ENCODE results near the gene COA1. TPM values are rescaled to one million over a fixed set of nuclear protein-coding genes. Genes with fewer than 3 reads are reported as not detected.

COA1 gene
- total RNA-seq, 6 experiments from 2014 or later = 52.5 to 61.5 (median 57.3) TPM

GRCh38 chr7:43756368-43757072, 27.2 kb upstream of the COA1 start:
- peak overlapping the region; percentile 68 for H3K27ac Mint-ChIP-seq

GRCh38 chr7:43754596-43754995, 25.3 kb upstream of the COA1 start:
- DNase-seq = no peak
- TF ChIP-seq CTCF (IDR thresholded peaks at IDR 0.05) = no peak
- Mint-ChIP-seq H3K36me3 (ENCODE audit: low read depth) (no peaks in the 10 kb centered on the region), H3K4me1 (ENCODE audit: low read depth) (peaks cover 27% of the 10 kb centered on the region), H3K9me3 (no peaks in the 10 kb centered on the region), H3K27me3 (ENCODE audit: insufficient read depth) (peaks cover 15% of the 10 kb centered on the region), H3K4me3 (no peak overlapping the region), H3K27ac (no peak overlapping the region)

More at GRCh38 chr7:43756368-43757072, 27.2 kb upstream of the COA1 start:
- H3K27me3 Mint-ChIP-seq (ENCODE audit: insufficient read depth) = peaks cover 9% of the 10 kb centered on the region; the same call in 1 of the 2 replicates
- no peaks in the 10 kb centered on the region for H3K36me3 Mint-ChIP-seq (ENCODE audit: low read depth)
- DNase-seq = peak; percentile 70
- no peaks in the 10 kb centered on the region for H3K9me3 Mint-ChIP-seq
- peak overlapping the region; percentile 48 for H3K4me3 Mint-ChIP-seq
- H3K4me1 Mint-ChIP-seq (ENCODE audit: low read depth) = peaks cover 28% of the 10 kb centered on the region
- TF ChIP-seq CTCF (IDR thresholded peaks at IDR 0.05) = no peak

- Mint-ChIP-seq H3K4me1 (ENCODE audit: low read depth) (peaks cover 22% of the 10 kb centered on the region), H3K27ac (no peak overlapping the region), H3K27me3 (ENCODE audit: insufficient read depth) (peaks cover 18% of the 10 kb centered on the region), H3K36me3 (ENCODE audit: low read depth) (no peaks in the 10 kb centered on the region), H3K4me3 (no peak overlapping the region), H3K9me3 (no peaks in the 10 kb centered on the region)
- DNase-seq = no peak
- peak; percentile 32; the same call in 1 of the 2 replicates for TF ChIP-seq CTCF (IDR thresholded peaks at IDR 0.05)
Measured at GRCh38 chr7:43753843-43754242, 24.5 kb upstream of the COA1 start.

GRCh38 chr7:43753271-43753810, 24.0 kb upstream of the COA1 start:
- Mint-ChIP-seq H3K27me3 (ENCODE audit: insufficient read depth) (peaks cover 18% of the 10 kb centered on the region), H3K36me3 (ENCODE audit: low read depth) (no peaks in the 10 kb centered on the region), H3K4me1 (ENCODE audit: low read depth) (peaks cover 22% of the 10 kb centered on the region), H3K4me3 (no peak overlapping the region), H3K27ac (no peak overlapping the region), H3K9me3 (no peaks in the 10 kb centered on the region)
- TF ChIP-seq CTCF (IDR thresholded peaks at IDR 0.05) = no peak
- no peak for DNase-seq

GRCh38 chr7:43752411-43752810, 23.1 kb upstream of the COA1 start:
- no peak overlapping the region for H3K4me3 Mint-ChIP-seq
- no peak for DNase-seq

More at GRCh38 chr7:43752411-43752810, 23.1 kb upstream of the COA1 start:
- TF ChIP-seq CTCF (IDR thresholded peaks at IDR 0.05) = no peak
- no peak overlapping the region for H3K27ac Mint-ChIP-seq
- H3K9me3 Mint-ChIP-seq = no peaks in the 10 kb centered on the region
- H3K36me3 Mint-ChIP-seq (ENCODE audit: low read depth) = no peaks in the 10 kb centered on the region
- peaks cover 21% of the 10 kb centered on the region for H3K27me3 Mint-ChIP-seq (ENCODE audit: insufficient read depth)
- peaks cover 15% of the 10 kb centered on the region for H3K4me1 Mint-ChIP-seq (ENCODE audit: low read depth)
